SU-DHL-6 (cell line): ENCODE data around the gene AGO4.
"Not testable (repeated sequence)": the region's sequence is repeated elsewhere in the genome, so short reads cannot be mapped to it uniquely, and the experiment has no call there.

ENCODE experiments used
- H2AFZ ChIP-seq: fragments of 200-600 bp; sonication (generic); 2 replicates; pipeline ENCODE4 v1.6.1; 2014; ENCODE audit warnings: low read depth, mild to moderate bottlenecking, moderate library complexity, mixed read lengths, antibody characterized with exemption, low read length; ENCODE audit not compliant: severe bottlenecking
- H3F3A ChIP-seq: fragments of 200-600 bp; shearing (Covaris generic); 2 replicates; pipeline ENCODE4 v1.6.0; 2016; ENCODE audit warnings: antibody characterized with exemption, mild to moderate bottlenecking; ENCODE audit not compliant: insufficient read depth
- H3K27ac ChIP-seq: fragments of 200-600 bp; sonication (generic); 2 replicates; pipeline ENCODE4 v1.5.1; 2016; ENCODE audit warnings: low read depth, mild to moderate bottlenecking, low read length, moderate library complexity, mixed read lengths
- H3K27me3 ChIP-seq: fragments of 200-600 bp; sonication (generic), shearing (Covaris generic); 2 replicates; pipeline ENCODE4 v1.6.0; 2014; ENCODE audit warnings: mild to moderate bottlenecking, low read length
- H3K36me3 ChIP-seq: fragments of 200-600 bp; sonication (generic); 2 replicates; pipeline ENCODE4 v1.6.1; 2014; ENCODE audit warnings: mild to moderate bottlenecking, low read length, mixed read lengths
- H3K4me2 ChIP-seq: fragments of 300-600, 200-600 bp; shearing (Covaris generic), sonication (generic); 2 replicates; pipeline ENCODE4 v1.6.0; 2014; ENCODE audit warnings: low read length, low read depth, mild to moderate bottlenecking; ENCODE audit not compliant: poor library complexity, severe bottlenecking
- H3K4me3 ChIP-seq: fragments of 200-600 bp; sonication (generic); 2 replicates; pipeline ENCODE4 v1.5.1; 2014; ENCODE audit warnings: antibody characterized with exemption, low read length, mild to moderate bottlenecking, mixed read lengths; ENCODE audit not compliant: insufficient read depth, poor library complexity, severe bottlenecking
- H3K79me2 ChIP-seq: fragments of 200-600 bp; sonication (generic); 2 replicates; pipeline ENCODE4 v1.6.1; 2014; ENCODE audit warnings: mild to moderate bottlenecking, low read length, moderate library complexity; ENCODE audit not compliant: insufficient read depth
- H3K9ac ChIP-seq: fragments of 200-600 bp; sonication (generic); 2 replicates; pipeline ENCODE4 v1.7.0; 2014; ENCODE audit warnings: mild to moderate bottlenecking, low read length
- H3K9me2 ChIP-seq: fragments of 200-600 bp; sonication (generic); replicated peaks from 2 replicates; pipeline ENCODE4 v1.6.1; 2014; ENCODE audit warnings: low read length; ENCODE audit not compliant: insufficient read depth
- H3K9me3 ChIP-seq: fragments of 200-600 bp; sonication (generic); 2 replicates; pipeline ENCODE4 v1.6.1; 2014; ENCODE audit warnings: low read length, mixed read lengths; ENCODE audit not compliant: insufficient read depth
- H4K20me1 ChIP-seq: fragments of 200-600 bp; sonication (generic); 2 replicates; pipeline ENCODE4 v1.6.1; 2014; ENCODE audit warnings: low read depth, mild to moderate bottlenecking, antibody characterized with exemption, low read length, moderate library complexity, mixed read lengths
- CTCF ChIP-seq: fragments of 200-600 bp; sonication (generic); IDR thresholded peaks from one replicate; pipeline ENCODE4 v1.5.1; 2017; ENCODE audit warnings: antibody characterized with exemption, mild to moderate bottlenecking, low read length, moderate library complexity; ENCODE audit not compliant: insufficient read depth, poor library complexity, severe bottlenecking
- EZH2phosphoT487 ChIP-seq: fragments of 200-600 bp; sonication (generic), shearing (Covaris generic); conservative IDR thresholded peaks from 2 replicates; pipeline ENCODE4 v1.6.1; 2018; ENCODE audit warnings: mild to moderate bottlenecking, antibody characterized with exemption, low read length, moderate library complexity, mixed read lengths

Gene AGO4

GRCh38 chr1:35888255-35888654 lies 80.4 kb downstream of the AGO4 start:
- Histone ChIP-seq H3K79me2 (peaks cover 32% of the 10 kb centered on the region), H3K36me3 (no peaks in the 10 kb centered on the region), H3K4me3 (no peak overlapping the region), H3K9ac (no peak overlapping the region), H3K27me3 (no peaks in the 10 kb centered on the region), H3K9me2 (no peaks in the 10 kb centered on the region), H3K4me2 (no peak overlapping the region), H4K20me1 (peaks cover 4% of the 10 kb centered on the region; the same call in 1 of the 2 replicates), H2AFZ (no peak overlapping the region), H3K27ac (no peak overlapping the region), H3F3A (peaks cover 13% of the 10 kb centered on the region), H3K9me3 (no peaks in the 10 kb centered on the region)
- TF ChIP-seq EZH2phosphoT487 (no peak), CTCF (no peak)

- not testable (repeated sequence) for H3K27me3 ChIP-seq, H3K9ac ChIP-seq, H3K4me3 ChIP-seq, H3K4me2 ChIP-seq, H2AFZ ChIP-seq, H3K9me3 ChIP-seq, H4K20me1 ChIP-seq, H3K9me2 ChIP-seq, H3K27ac ChIP-seq, H3K36me3 ChIP-seq
- peaks cover 13% of the 10 kb centered on the region for H3F3A ChIP-seq
- peaks cover 25% of the 10 kb centered on the region for H3K79me2 ChIP-seq
These were observed 81.2 kb downstream of the AGO4 start for GRCh38 chr1:35888981-35889380.

- Histone ChIP-seq H3K4me3 (no peak overlapping the region), H4K20me1 (no peaks in the 10 kb centered on the region), H3K9me3 (no peaks in the 10 kb centered on the region), H2AFZ (no peak overlapping the region), H3K4me2 (no peak overlapping the region), H3F3A (no peaks in the 10 kb centered on the region), H3K27me3 (no peaks in the 10 kb centered on the region), H3K9ac (no peak overlapping the region), H3K9me2 (no peaks in the 10 kb centered on the region), H3K79me2 (no peaks in the 10 kb centered on the region; the same call in 1 of the 2 replicates), H3K27ac (peak overlapping the region; percentile 64), H3K36me3 (0 out of 2 replicates have a peak, but pooled peaks cover 6% of the 10 kb centered on the region)
- TF ChIP-seq CTCF (no peak), EZH2phosphoT487 (no peak)
These were observed 85.4 kb downstream of the AGO4 start for GRCh38 chr1:35893051-35893879.

- TF ChIP-seq CTCF (no peak), EZH2phosphoT487 (no peak)
- Histone ChIP-seq H3K79me2 (no peaks in the 10 kb centered on the region), H3K4me2 (peak overlapping the region; percentile 25), H3K36me3 (peaks cover 14% of the 10 kb centered on the region), H3K4me3 (no peak overlapping the region), H2AFZ (no peak overlapping the region), H3K9me2 (no peaks in the 10 kb centered on the region), H3K9me3 (no peaks in the 10 kb centered on the region), H3K27ac (peak overlapping the region; percentile 64), H4K20me1 (no peaks in the 10 kb centered on the region), H3K9ac (0 out of 2 replicates have a peak overlapping the region, but pooled peaks have one; percentile 1), H3F3A (no peaks in the 10 kb centered on the region), H3K27me3 (no peaks in the 10 kb centered on the region)
These were observed 86.4 kb downstream of the AGO4 start for GRCh38 chr1:35894183-35894582.
